Endothelial cell of umbilical vein (primary cell): ENCODE measurements around the gene METAP1. TPM values are rescaled to one million over a fixed set of nuclear protein-coding genes. Genes with fewer than 3 reads are reported as not detected.

Experiments
- BruUV-seq: library from RNA; stranded (reverse); fragments of 400-500 nt; replicated peaks from 2 replicates; lab custom pipeline; 2021; lab: Mats Ljungman, UMichigan
- CTCF ChIA-PET: fragments of 300-600, 350-600 bp; sonication (Branson Sonifier 250); formaldehyde crosslinking; loops from one replicate; lab custom pipeline; 2021; ENCODE audit warnings: antibody characterized with exemption, inconsistent platforms; lab: Charles Lee
- POLR2A ChIA-PET: fragments of 300-600, 350-600 bp; sonication (Branson Sonifier 250); formaldehyde crosslinking; loops from one replicate; lab custom pipeline; 2021; ENCODE audit warnings: antibody characterized with exemption, inconsistent platforms; lab: Charles Lee
- DNase-seq: peaks from one replicate; pipeline ENCODE4 v3.0.0-alpha.2; 2011; ENCODE audit warnings: low read depth, low spot score
- FAIRE-seq: peaks from 2 replicates; lab custom pipeline; 2011; peaks lifted over from hg19 to GRCh38; lab: Jason Lieb, UNC
- H2AFZ ChIP-seq: 2 replicates; pipeline ENCODE4 v1.6.0; 2012; ENCODE audit warnings: low read depth, low read length, control low read depth, inconsistent platforms
- H3K27ac ChIP-seq: 2 replicates; pipeline ENCODE4 v1.5.1; 2011; ENCODE audit warnings: low read depth, mild to moderate bottlenecking, control low read depth, low read length, moderate library complexity; ENCODE audit not compliant: insufficient read depth
- H3K27me3 ChIP-seq, 2 experiments: 2 replicates each; pipeline versions ENCODE4 v1.6.0 to v1.6.1; 2011; ENCODE audit warnings: low read length in 2 of 2, mixed read lengths in 1 of 2; ENCODE audit not compliant: control insufficient read depth in 2 of 2, insufficient read depth in 2 of 2
- H3K36me3 ChIP-seq, 2 experiments: 2 replicates in 1 of 2; 3 replicates in 1 of 2; pipeline ENCODE4 v1.5.1; 2011; ENCODE audit warnings: low read length in 2 of 2, mild to moderate bottlenecking in 1 of 2, moderate library complexity in 1 of 2; ENCODE audit not compliant: control insufficient read depth in 2 of 2, insufficient read depth in 2 of 2; ENCODE audit errors: extremely low read depth in 1 of 2
- H3K4me1 ChIP-seq: 3 replicates; pipeline ENCODE4 v1.5.1; 2011; ENCODE audit warnings: mild to moderate bottlenecking, low read length; ENCODE audit not compliant: control insufficient read depth, insufficient read depth; ENCODE audit errors: extremely low read depth
- H3K4me2 ChIP-seq: 2 replicates; pipeline ENCODE4 v1.6.1; 2011; ENCODE audit warnings: low read length, control low read depth, mixed read lengths; ENCODE audit not compliant: insufficient read depth
- H3K4me3 ChIP-seq, 3 experiments: fragments of 200-600 bp in 1 of 3; sonication (generic), shearing (Covaris generic) in 1 of 3; replicated peaks in 1 of 3; 2 replicates each; pipeline ENCODE4 v1.5.1; 2011 to 2016; ENCODE audit warnings: control low read depth in 3 of 3, low read length in 3 of 3, mild to moderate bottlenecking in 2 of 3, inconsistent platforms in 1 of 3, low read depth in 1 of 3, moderate library complexity in 1 of 3; ENCODE audit not compliant: insufficient read depth in 1 of 3
- H3K79me2 ChIP-seq: 2 replicates; pipeline ENCODE4 v1.6.0; 2012; ENCODE audit warnings: low read length, inconsistent platforms; ENCODE audit not compliant: control insufficient read depth, insufficient read depth
- H3K9ac ChIP-seq: replicated peaks from 2 replicates; pipeline ENCODE3; 2011; ENCODE audit warnings: low read length, control low read depth; ENCODE audit not compliant: insufficient read depth; ENCODE audit errors: extremely low read depth
- H3K9me1 ChIP-seq: replicated peaks from 3 replicates; pipeline ENCODE4 v1.6.0; 2011; ENCODE audit warnings: mild to moderate bottlenecking, low read length; ENCODE audit not compliant: control insufficient read depth, insufficient read depth; ENCODE audit errors: extremely low read depth
- H3K9me3 ChIP-seq: replicated peaks from 2 replicates; pipeline ENCODE4 v1.5.1; 2012; ENCODE audit warnings: low read length, inconsistent platforms; ENCODE audit not compliant: control insufficient read depth, insufficient read depth
- H4K20me1 ChIP-seq: replicated peaks from 2 replicates; pipeline ENCODE3; 2011; ENCODE audit warnings: mild to moderate bottlenecking, low read length; ENCODE audit not compliant: control insufficient read depth, insufficient read depth; ENCODE audit errors: extremely low read depth
- EZH2 ChIP-seq: IDR thresholded peaks from 2 replicates; pipeline ENCODE4 v1.6.1; 2012; ENCODE audit warnings: borderline replicate concordance, low read depth, mild to moderate bottlenecking, moderate library complexity, low read length, inconsistent platforms; ENCODE audit not compliant: severe bottlenecking
- FOS ChIP-seq: IDR thresholded peaks from 2 replicates; pipeline ENCODE4 v1.6.1; 2011; ENCODE audit warnings: mild to moderate bottlenecking, low read length, moderate library complexity, borderline replicate concordance; ENCODE audit not compliant: insufficient read depth
- GATA2 ChIP-seq: IDR thresholded peaks from 2 replicates; pipeline ENCODE4 v1.7.0; 2011; ENCODE audit warnings: low read depth, mild to moderate bottlenecking, moderate library complexity, mixed read lengths, low read length; ENCODE audit not compliant: insufficient read length, insufficient read depth
- JUN ChIP-seq: IDR thresholded peaks from 2 replicates; pipeline ENCODE4 v1.6.1; 2011; ENCODE audit warnings: borderline replicate concordance, low read depth; ENCODE audit not compliant: insufficient read length, insufficient read depth
- MYC ChIP-seq: IDR thresholded peaks from one replicate; pipeline ENCODE4 v1.6.1; 2011; ENCODE audit warnings: mild to moderate bottlenecking, low read depth, low read length
- POLR2A ChIP-seq: IDR thresholded peaks from 2 replicates; pipeline ENCODE4 v1.6.1; 2012; ENCODE audit warnings: low read depth, mild to moderate bottlenecking, control low read depth, low read length
- POLR2AphosphoS5 ChIP-seq: IDR thresholded peaks from 2 replicates; pipeline ENCODE4 v1.6.1; 2012; ENCODE audit warnings: low read depth, mild to moderate bottlenecking, control low read depth, low read length, moderate library complexity; ENCODE audit not compliant: insufficient read depth
- dilution Hi-C: fragments of 300-500 bp; cut with MboI; formaldehyde crosslinking; loops from one replicate; pipeline ENCODE4 v1.15.0; 2019; ENCODE audit warnings: low sequenced_read_pairs; ENCODE audit not compliant: extremely low pct_ligation_motif_present
- intact Hi-C: fragments of 100-400 bp; cut with micrococcal nuclease; formaldehyde crosslinking; loops from one replicate; pipeline ENCODE4 v1.10.0; 2022
- polyA plus RNA-seq, 4 experiments: library from polyadenylated mRNA; depleted of rRNA in 3 of 4; stranded (reverse) in 3 of 4; unstranded in 1 of 4; fragments of >200 nt; gene quantifications; 2 replicates each; pipeline versions ENCODE4 v1.2.1 to v1.2.3, GENCODE V29; 2011 to 2012; ENCODE audit warnings: missing spikeins in 1 of 4
- total RNA-seq: library from RNA; stranded (reverse); gene quantifications from 2 replicates; pipeline ENCODE4 v1.2.3, GENCODE V29; 2021
- TF ChIP-seq, protein P1 (sequence below): IDR thresholded peaks from 2 replicates; pipeline ENCODE4 v1.6.1; 2011; ENCODE audit not compliant: insufficient read depth, insufficient read length
- TF ChIP-seq, protein P2 (sequence below), 2 donors: IDR thresholded peaks; 1 replicate in 1 of 2; 2 replicates in 1 of 2; pipeline ENCODE4 v1.5.1; 2011; ENCODE audit warnings: low read length in 2 of 2, mild to moderate bottlenecking in 2 of 2, moderate library complexity in 2 of 2, control low read depth in 1 of 2, inconsistent platforms in 1 of 2, low read depth in 1 of 2; ENCODE audit not compliant: insufficient read depth in 1 of 2; ENCODE audit errors: extremely low read depth in 1 of 2

The METAP1 gene
- total and polyA plus RNA-seq, 2 donors (not counting 3 experiments of a cell fraction or from before 2014, with no cell fraction given), result 26.4 to 39.8 TPM

DNA sequence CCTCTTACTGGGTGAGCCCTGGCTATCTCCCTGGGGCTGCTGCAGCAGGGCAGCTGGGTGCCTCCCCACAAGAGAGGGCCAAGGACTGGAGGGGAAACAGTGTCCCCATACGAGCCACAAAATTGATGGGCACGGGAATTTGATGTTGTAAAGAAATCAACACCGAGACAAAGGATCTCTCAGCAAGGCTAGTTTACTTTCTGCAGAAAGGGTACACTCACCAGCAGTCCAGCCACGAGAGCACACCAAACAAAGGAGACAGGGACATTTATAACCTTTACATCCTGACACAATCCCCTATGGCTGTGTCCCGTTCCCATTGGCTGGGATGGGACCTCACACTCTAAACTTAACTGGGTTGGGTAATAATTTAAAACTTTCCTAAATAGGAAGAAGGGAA lies 25.9 kb downstream of the METAP1 start:
- BruUV-seq, result no TSS peak
- CTCF ChIA-PET, result no interaction called here

More for the DNA sequence above, 25.9 kb downstream of the METAP1 start:
- FAIRE-seq (no peak), DNase-seq (no peak)
- Histone ChIP-seq H3K9ac (no peak overlapping the region), H3K4me1 (no peaks in the 10 kb centered on the region), H3K27ac (no peak overlapping the region), H3K4me3 (no peak overlapping the region), H3K27me3 (no peaks in the 10 kb centered on the region), H4K20me1 (no peaks in the 10 kb centered on the region), H3K9me3 (no peaks in the 10 kb centered on the region), H3K36me3 (no peaks in the 10 kb centered on the region), H2AFZ (no peak overlapping the region), H3K9me1 (no peaks in the 10 kb centered on the region), H3K79me2 (peaks cover 75% of the 10 kb centered on the region), H3K4me2 (no peak overlapping the region)
- dilution Hi-C loops, result no loop called here
- POLR2A ChIA-PET, result no interaction called here
- TF ChIP-seq POLR2A, result no peak
- TF ChIP-seq MYC, result no peak
- TF ChIP-seq JUN, result no peak
- TF ChIP-seq GATA2, result no peak
- TF ChIP-seq EZH2, result no peak
- TF ChIP-seq, protein P1, sequence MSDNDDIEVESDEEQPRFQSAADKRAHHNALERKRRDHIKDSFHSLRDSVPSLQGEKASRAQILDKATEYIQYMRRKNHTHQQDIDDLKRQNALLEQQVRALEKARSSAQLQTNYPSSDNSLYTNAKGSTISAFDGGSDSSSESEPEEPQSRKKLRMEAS, result no peak
- TF ChIP-seq, protein P2, sequence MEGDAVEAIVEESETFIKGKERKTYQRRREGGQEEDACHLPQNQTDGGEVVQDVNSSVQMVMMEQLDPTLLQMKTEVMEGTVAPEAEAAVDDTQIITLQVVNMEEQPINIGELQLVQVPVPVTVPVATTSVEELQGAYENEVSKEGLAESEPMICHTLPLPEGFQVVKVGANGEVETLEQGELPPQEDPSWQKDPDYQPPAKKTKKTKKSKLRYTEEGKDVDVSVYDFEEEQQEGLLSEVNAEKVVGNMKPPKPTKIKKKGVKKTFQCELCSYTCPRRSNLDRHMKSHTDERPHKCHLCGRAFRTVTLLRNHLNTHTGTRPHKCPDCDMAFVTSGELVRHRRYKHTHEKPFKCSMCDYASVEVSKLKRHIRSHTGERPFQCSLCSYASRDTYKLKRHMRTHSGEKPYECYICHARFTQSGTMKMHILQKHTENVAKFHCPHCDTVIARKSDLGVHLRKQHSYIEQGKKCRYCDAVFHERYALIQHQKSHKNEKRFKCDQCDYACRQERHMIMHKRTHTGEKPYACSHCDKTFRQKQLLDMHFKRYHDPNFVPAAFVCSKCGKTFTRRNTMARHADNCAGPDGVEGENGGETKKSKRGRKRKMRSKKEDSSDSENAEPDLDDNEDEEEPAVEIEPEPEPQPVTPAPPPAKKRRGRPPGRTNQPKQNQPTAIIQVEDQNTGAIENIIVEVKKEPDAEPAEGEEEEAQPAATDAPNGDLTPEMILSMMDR (IDR thresholded peaks at IDR 0.05; ENCODE audit: extremely low read depth in 1 of 2, insufficient read depth in 1 of 2, low read depth in 1 of 2, low read length in 2 of 2), result no peak
- no peak for TF ChIP-seq POLR2AphosphoS5
- no peak for TF ChIP-seq FOS
- intact Hi-C loops, result no loop called here
